Gastrocnemius medialis (tissue), 4 donors: ENCODE results near the gene SPTBN5.

Source experiments
- CTCF ChIP-seq, 5 experiments: fragments of 450-650 bp in 3 of 5; fragments of 200-600 bp in 2 of 5; sonication (generic) in 2 of 5; IDR thresholded peaks in 4 of 5; conservative IDR thresholded peaks in 1 of 5; 1 replicate in 4 of 5; 2 replicates in 1 of 5; pipeline ENCODE4 v1.5.1; 2016 to 2019; ENCODE audit warnings: antibody characterized with exemption in 5 of 5, mild to moderate bottlenecking in 3 of 5, moderate library complexity in 3 of 5
- POLR2A ChIP-seq, 2 donors: fragments of 450-650 bp; IDR thresholded peaks; one replicate each; pipeline ENCODE4 v1.6.1; 2017; ENCODE audit warnings: antibody characterized with exemption in 2 of 2, mild to moderate bottlenecking in 2 of 2, moderate library complexity in 2 of 2

GRCh38 chr15:41869770-41870688 is 23.8 kb downstream of the SPTBN5 start:
- no peak for TF ChIP-seq CTCF (IDR thresholded peaks at IDR 0.05 in 4 of 5, conservative IDR thresholded peaks at IDR 0.05 in 1 of 5)
- TF ChIP-seq POLR2A (IDR thresholded peaks at IDR 0.05), result no peak
